ENCODE results near the gene MPND.

GRCh38 chr19:4360081-4360569 lies 16.8 kb downstream of the MPND start:
- TF ChIP-seq CTCF (IDR thresholded peaks at IDR 0.05) (no peak), POLR2A (IDR thresholded peaks at IDR 0.05) (no peak)
